ENCODE data around the gene MAP7. TPM values are rescaled to one million over a fixed set of nuclear protein-coding genes. Genes with fewer than 3 reads are reported as not detected.

The MAP7 gene
- total and polyA plus RNA-seq, 9 of the 15 experiments (the other 6 are each of a cell fraction or from before 2014, with no cell fraction given): 0.76 to 7.7 (median 3.9) TPM

- TF ChIP-seq, protein P1, sequence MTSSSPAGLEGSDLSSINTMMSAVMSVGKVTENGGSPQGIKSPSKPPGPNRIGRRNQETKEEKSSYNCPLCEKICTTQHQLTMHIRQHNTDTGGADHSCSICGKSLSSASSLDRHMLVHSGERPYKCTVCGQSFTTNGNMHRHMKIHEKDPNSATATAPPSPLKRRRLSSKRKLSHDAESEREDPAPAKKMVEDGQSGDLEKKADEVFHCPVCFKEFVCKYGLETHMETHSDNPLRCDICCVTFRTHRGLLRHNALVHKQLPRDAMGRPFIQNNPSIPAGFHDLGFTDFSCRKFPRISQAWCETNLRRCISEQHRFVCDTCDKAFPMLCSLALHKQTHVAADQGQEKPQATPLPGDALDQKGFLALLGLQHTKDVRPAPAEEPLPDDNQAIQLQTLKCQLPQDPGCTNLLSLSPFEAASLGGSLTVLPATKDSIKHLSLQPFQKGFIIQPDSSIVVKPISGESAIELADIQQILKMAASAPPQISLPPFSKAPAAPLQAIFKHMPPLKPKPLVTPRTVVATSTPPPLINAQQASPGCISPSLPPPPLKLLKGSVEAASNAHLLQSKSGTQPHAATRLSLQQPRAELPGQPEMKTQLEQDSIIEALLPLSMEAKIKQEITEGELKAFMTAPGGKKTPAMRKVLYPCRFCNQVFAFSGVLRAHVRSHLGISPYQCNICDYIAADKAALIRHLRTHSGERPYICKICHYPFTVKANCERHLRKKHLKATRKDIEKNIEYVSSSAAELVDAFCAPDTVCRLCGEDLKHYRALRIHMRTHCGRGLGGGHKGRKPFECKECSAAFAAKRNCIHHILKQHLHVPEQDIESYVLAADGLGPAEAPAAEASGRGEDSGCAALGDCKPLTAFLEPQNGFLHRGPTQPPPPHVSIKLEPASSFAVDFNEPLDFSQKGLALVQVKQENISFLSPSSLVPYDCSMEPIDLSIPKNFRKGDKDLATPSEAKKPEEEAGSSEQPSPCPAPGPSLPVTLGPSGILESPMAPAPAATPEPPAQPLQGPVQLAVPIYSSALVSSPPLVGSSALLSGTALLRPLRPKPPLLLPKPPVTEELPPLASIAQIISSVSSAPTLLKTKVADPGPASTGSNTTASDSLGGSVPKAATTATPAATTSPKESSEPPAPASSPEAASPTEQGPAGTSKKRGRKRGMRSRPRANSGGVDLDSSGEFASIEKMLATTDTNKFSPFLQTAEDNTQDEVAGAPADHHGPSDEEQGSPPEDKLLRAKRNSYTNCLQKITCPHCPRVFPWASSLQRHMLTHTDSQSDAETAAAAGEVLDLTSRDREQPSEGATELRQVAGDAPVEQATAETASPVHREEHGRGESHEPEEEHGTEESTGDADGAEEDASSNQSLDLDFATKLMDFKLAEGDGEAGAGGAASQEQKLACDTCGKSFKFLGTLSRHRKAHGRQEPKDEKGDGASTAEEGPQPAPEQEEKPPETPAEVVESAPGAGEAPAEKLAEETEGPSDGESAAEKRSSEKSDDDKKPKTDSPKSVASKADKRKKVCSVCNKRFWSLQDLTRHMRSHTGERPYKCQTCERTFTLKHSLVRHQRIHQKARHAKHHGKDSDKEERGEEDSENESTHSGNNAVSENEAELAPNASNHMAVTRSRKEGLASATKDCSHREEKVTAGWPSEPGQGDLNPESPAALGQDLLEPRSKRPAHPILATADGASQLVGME (CRISPR knock-in tag; IDR thresholded peaks at IDR 0.05): 0 out of 2 replicates have a peak, but pooled peaks have one; percentile 63
- TF ChIP-seq NRF1 (conservative IDR thresholded peaks at IDR 0.05 in 1 of 2, IDR thresholded peaks at IDR 0.05 in 1 of 2): peak; percentile 35 to 49; a peak in 3 of 4 replicates
These were observed 17.5 kb upstream of the MAP7 start (continued) for GRCh38 chr6:136567688-136568087.

DNA sequence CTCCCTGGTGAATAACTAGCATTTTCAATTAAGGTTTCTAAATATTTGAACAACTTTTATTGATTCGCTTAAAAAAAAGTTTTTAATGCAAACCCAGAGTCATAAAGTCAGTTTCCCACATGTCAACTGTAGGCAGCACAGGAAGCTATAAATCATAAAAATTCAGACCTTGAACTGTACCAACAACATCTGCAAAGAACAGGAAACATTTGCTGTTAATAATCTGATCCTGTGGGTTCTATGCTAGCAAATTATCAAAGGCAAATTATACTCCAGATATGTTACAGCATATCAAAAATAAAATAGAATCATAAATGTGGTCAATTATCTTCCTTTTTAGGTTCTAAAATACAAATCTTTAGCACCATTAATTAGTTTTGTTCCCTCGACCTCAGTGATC, 16.6 kb upstream of the MAP7 start:
- Histone ChIP-seq H3K36me3 (ENCODE audit: control insufficient read depth, insufficient read depth, low read length) (peaks cover 18% of the 10 kb centered on the region; the same call in 2 of the 3 replicates), H2AFZ (ENCODE audit: low read depth, low read length) (no peak overlapping the region), H3K4me1 (replicated peaks in 1 of 2; ENCODE audit: control insufficient read depth in 2 of 2, insufficient read depth in 2 of 2, low read length in 2 of 2) (peaks cover 0 to 36% of the 10 kb centered on the region in 2 experiments; a peak in 4 of 5 replicates), H3K79me2 (ENCODE audit: control insufficient read depth, insufficient read depth, low read length) (no peaks in the 10 kb centered on the region), H4K20me1 (replicated peaks; ENCODE audit: control insufficient read depth, insufficient read depth, low read length) (no peaks in the 10 kb centered on the region), H3K9ac (ENCODE audit: insufficient read depth in 1 of 2, low read depth in 2 of 2, low read length in 2 of 2) (no peak overlapping the region), H3K4me3 (no peak overlapping the region), H3K9me1 (ENCODE audit: control insufficient read depth, insufficient read depth, low read length) (no peaks in the 10 kb centered on the region), H3K27ac (ENCODE audit: extremely low read depth, low read depth, low read length) (peak overlapping the region; percentile 53; the same call in 2 of the 3 replicates), H3K4me2 (ENCODE audit: insufficient read depth, low read length) (no peak overlapping the region), H3K27me3 (ENCODE audit: control insufficient read depth in 2 of 2, insufficient read depth in 2 of 2, low read length in 2 of 2) (no peaks in the 10 kb centered on the region), H3K9me3 (replicated peaks; ENCODE audit: control insufficient read depth, insufficient read depth, low read depth, low read length) (peaks cover 5% of the 10 kb centered on the region)
- ChIA-PET CTCF (ENCODE audit: low intra/inter-chr PET ratio) (no interaction called here), POLR2A (interaction anchor here (0.9 to 1.0 kb wide), 2 partner anchors 11 to 15 kb away, joined by 3 read pairs; no protein-coding TSS in a partner anchor)
- BruUV-seq (replicated peaks): no TSS peak
- in situ Hi-C loops (cut with MboI) (no loop called here), intact Hi-C loops (cut with micrococcal nuclease) (no loop called here)
- WGBS (ENCODE audit: insufficient coverage, low coverage, missing lambda C conversion rate): 8% methylated on average over 2 of the region's 2 CpGs
- peak in 1 of 4 experiments; percentile 18 for DNase-seq (ENCODE audit: extremely low read depth in 1 of 4, low spot score in 3 of 4)
- no peak for FAIRE-seq
- peak; percentile 54; the same call in 2 of the 3 replicates for ATAC-seq
- TF ChIP-seq, protein P2, sequence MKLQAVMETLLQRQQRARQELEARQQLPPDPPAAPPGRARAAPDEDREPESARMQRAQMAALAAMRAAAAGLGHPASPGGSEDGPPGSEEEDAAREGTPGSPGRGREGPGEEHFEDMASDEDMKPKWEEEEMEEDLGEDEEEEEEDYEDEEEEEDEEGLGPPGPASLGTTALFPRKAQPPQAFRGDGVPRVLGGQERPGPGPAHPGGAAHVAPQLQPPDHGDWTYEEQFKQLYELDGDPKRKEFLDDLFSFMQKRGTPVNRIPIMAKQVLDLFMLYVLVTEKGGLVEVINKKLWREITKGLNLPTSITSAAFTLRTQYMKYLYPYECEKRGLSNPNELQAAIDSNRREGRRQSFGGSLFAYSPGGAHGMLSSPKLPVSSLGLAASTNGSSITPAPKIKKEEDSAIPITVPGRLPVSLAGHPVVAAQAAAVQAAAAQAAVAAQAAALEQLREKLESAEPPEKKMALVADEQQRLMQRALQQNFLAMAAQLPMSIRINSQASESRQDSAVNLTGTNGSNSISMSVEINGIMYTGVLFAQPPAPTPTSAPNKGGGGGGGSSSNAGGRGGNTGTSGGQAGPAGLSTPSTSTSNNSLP (IDR thresholded peaks at IDR 0.05; ENCODE audit: borderline replicate concordance, low read depth, low read length): peak; percentile 8; the same call in 1 of the 2 replicates
- TF ChIP-seq CCNT2 (IDR thresholded peaks at IDR 0.05; ENCODE audit: borderline replicate concordance, extremely low read depth, insufficient read length, low read depth, low read length): no peak
- TF ChIP-seq RAD21 (CRISPR knock-in tag; conservative IDR thresholded peaks at IDR 0.05 in 1 of 2, IDR thresholded peaks at IDR 0.05 in 1 of 2): peak in 1 of 2 experiments; percentile 14; a peak in 1 of 4 replicates
- no peak for TF ChIP-seq ZBED1 (IDR thresholded peaks at IDR 0.05)
- TF ChIP-seq PHF8 (IDR thresholded peaks at IDR 0.05; ENCODE audit: borderline replicate concordance, low read length): no peak
- TF ChIP-seq, protein P3, sequence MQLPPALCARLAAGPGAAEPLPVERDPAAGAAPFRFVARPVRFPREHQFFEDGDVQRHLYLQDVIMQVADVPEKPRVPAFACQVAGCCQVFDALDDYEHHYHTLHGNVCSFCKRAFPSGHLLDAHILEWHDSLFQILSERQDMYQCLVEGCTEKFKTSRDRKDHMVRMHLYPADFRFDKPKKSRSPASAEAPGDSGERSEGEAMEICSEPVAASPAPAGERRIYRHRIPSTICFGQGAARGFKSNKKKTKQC (CRISPR knock-in tag; IDR thresholded peaks at IDR 0.05): no peak
